Fibroblast of peridontal ligament (primary cell): ENCODE measurements around the gene PLCB2.

Experiments used
- DNase-seq: peaks from one replicate; pipeline ENCODE4 v3.0.0-alpha.2; 2010; ENCODE audit errors: extremely low read depth

Gene PLCB2

GRCh38 chr15:40269604-40270003, 38.1 kb downstream of the PLCB2 start:
- DNase-seq = no peak

GRCh38 chr15:40267670-40268069, 40.1 kb downstream of the PLCB2 start:
- no peak for DNase-seq

- peak; percentile 87 for DNase-seq
Measured at GRCh38 chr15:40266828-40267304, 40.9 kb downstream of the PLCB2 start.

GRCh38 chr15:40265875-40266274, 41.9 kb downstream of the PLCB2 start:
- no peak for DNase-seq

- DNase-seq = no peak
Measured at GRCh38 chr15:40265355-40265754, 42.4 kb downstream of the PLCB2 start.

GRCh38 chr15:40264321-40265153, 43.2 kb downstream of the PLCB2 start:
- no peak for DNase-seq

- DNase-seq = peak; percentile 81
Measured at GRCh38 chr15:40263024-40263754, 44.5 kb downstream of the PLCB2 start.

GRCh38 chr15:40259021-40259420, 48.7 kb downstream of the PLCB2 start:
- DNase-seq = no peak

- no peak for DNase-seq
Measured at GRCh38 chr15:40258544-40258943, 49.2 kb downstream of the PLCB2 start.

- DNase-seq = no peak
Measured at GRCh38 chr15:40257656-40258450, 49.9 kb downstream of the PLCB2 start.

- DNase-seq = no peak
Measured at GRCh38 chr15:40256638-40257235, 51.0 kb downstream of the PLCB2 start.

GRCh38 chr15:40255033-40255432, 52.7 kb downstream of the PLCB2 start:
- no peak for DNase-seq

- DNase-seq = no peak
Measured at GRCh38 chr15:40254452-40254851, 53.3 kb downstream of the PLCB2 start.

- no peak for DNase-seq
Measured at GRCh38 chr15:40253167-40253790, 54.5 kb downstream of the PLCB2 start.

- peak; percentile 9 for DNase-seq
Measured at GRCh38 chr15:40252438-40253166, 55.1 kb downstream of the PLCB2 start.

- no peak for DNase-seq
Measured at GRCh38 chr15:40252141-40252437, 55.6 kb downstream of the PLCB2 start.

- DNase-seq = no peak
Measured at GRCh38 chr15:40251486-40252140, 56.1 kb downstream of the PLCB2 start.

GRCh38 chr15:40250771-40251483, 56.8 kb downstream of the PLCB2 start:
- DNase-seq = no peak

- DNase-seq = no peak
Measured at GRCh38 chr15:40250304-40250656, 57.5 kb downstream of the PLCB2 start.
